ENCODE results near the gene TCTN2. TPM values are rescaled to one million over a fixed set of nuclear protein-coding genes. Genes with fewer than 3 reads are reported as not detected.

Gene TCTN2
- total and polyA plus RNA-seq, 9 of the 15 experiments (the other 6 are each of a cell fraction or from before 2014, with no cell fraction given) = 0.58 to 5.5 (median 3.6) TPM

- no peak for TF ChIP-seq ZNF124 (CRISPR knock-in tag; IDR thresholded peaks at IDR 0.05)
- no peak for TF ChIP-seq U2AF1 (optimal IDR thresholded peaks at IDR 0.05; ENCODE audit: low read depth, low read length)
- TF ChIP-seq HSF4 (CRISPR knock-in tag; IDR thresholded peaks at IDR 0.05; ENCODE audit: borderline replicate concordance) = 0 out of 2 replicates have a peak, but pooled peaks have one; percentile 12
- TF ChIP-seq JUND (IDR thresholded peaks at IDR 0.05; ENCODE audit: borderline replicate concordance, low read depth, low read length) = peak; percentile 13; the same call in 1 of the 2 replicates
- TF ChIP-seq JUND (tag; IDR thresholded peaks at IDR 0.05; ENCODE audit: borderline replicate concordance, low read depth, low read length) = peak; percentile 36; the same call in 1 of the 3 replicates
Measured at GRCh38 chr12:123713398-123713797, 42.5 kb downstream of the TCTN2 start (continued).

- BruUV-seq (replicated peaks) = no TSS peak
- TF ChIP-seq VEZF1 (CRISPR knock-in tag; IDR thresholded peaks at IDR 0.05) (peak; percentile 59), MCM3 (IDR thresholded peaks at IDR 0.05) (no peak), RERE (CRISPR knock-in tag; IDR thresholded peaks at IDR 0.05; ENCODE audit: borderline replicate concordance) (0 out of 2 replicates have a peak, but pooled peaks have one; percentile 50), NR4A1 (CRISPR knock-in tag; IDR thresholded peaks at IDR 0.05) (0 out of 2 replicates have a peak, but pooled peaks have one; percentile 23), NR4A1 (tag; IDR thresholded peaks at IDR 0.05) (no peak), DACH1 (IDR thresholded peaks at IDR 0.05; ENCODE audit: partially characterized antibody) (no peak)
- TF ChIP-seq, protein P1, sequence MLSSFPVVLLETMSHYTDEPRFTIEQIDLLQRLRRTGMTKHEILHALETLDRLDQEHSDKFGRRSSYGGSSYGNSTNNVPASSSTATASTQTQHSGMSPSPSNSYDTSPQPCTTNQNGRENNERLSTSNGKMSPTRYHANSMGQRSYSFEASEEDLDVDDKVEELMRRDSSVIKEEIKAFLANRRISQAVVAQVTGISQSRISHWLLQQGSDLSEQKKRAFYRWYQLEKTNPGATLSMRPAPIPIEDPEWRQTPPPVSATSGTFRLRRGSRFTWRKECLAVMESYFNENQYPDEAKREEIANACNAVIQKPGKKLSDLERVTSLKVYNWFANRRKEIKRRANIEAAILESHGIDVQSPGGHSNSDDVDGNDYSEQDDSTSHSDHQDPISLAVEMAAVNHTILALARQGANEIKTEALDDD (IDR thresholded peaks at IDR 0.05) = peak; percentile 96
Measured at GRCh38 chr12:123713823-123714585, 43.1 kb downstream of the TCTN2 start.

More at GRCh38 chr12:123713823-123714585, 43.1 kb downstream of the TCTN2 start:
- intact Hi-C loops (cut with micrococcal nuclease) = loop anchor here (5.0 to 10.0 kb wide), 2 partner anchors 82 to 329 kb away; partner anchors contain the start of genes EIF2B1, GTF2H3 and KMT5A
- no peaks in the 10 kb centered on the region for H3K9me3 ChIP-seq (replicated peaks; ENCODE audit: control insufficient read depth, insufficient read depth, low read depth, low read length)
- H4K20me1 ChIP-seq (replicated peaks; ENCODE audit: control insufficient read depth, insufficient read depth, low read length) = peaks cover 4% of the 10 kb centered on the region; the same call in 1 of the 2 replicates
- peak overlapping the region; percentile 80 for H3K27ac ChIP-seq (ENCODE audit: extremely low read depth, low read depth, low read length)
- peaks cover 16% of the 10 kb centered on the region for H3K36me3 ChIP-seq (ENCODE audit: control insufficient read depth, insufficient read depth, low read length)
- POLR2A ChIA-PET = interaction anchor here (0.6 to 1.6 kb wide), 7 partner anchors 8 to 130 kb away, joined by 3 to 6 read pairs (median 3); no protein-coding TSS in a partner anchor
- no peak overlapping the region for H2AFZ ChIP-seq (ENCODE audit: low read depth, low read length)
- H3K9ac ChIP-seq (ENCODE audit: insufficient read depth in 1 of 2, low read depth in 2 of 2, low read length in 2 of 2) = peak overlapping the region; percentile 73 to 86; a peak in 3 of 4 replicates
- FAIRE-seq (peak; percentile 19), ATAC-seq (peak; percentile 3), DNase-seq (ENCODE audit: extremely low read depth in 1 of 4, low spot score in 3 of 4) (peak in 3 of 4 experiments; percentile 28 to 47 (median 29))
- H3K4me2 ChIP-seq (ENCODE audit: insufficient read depth, low read length) = peak overlapping the region; percentile 91
- H3K4me1 ChIP-seq (replicated peaks in 1 of 2; ENCODE audit: control insufficient read depth in 2 of 2, insufficient read depth in 2 of 2, low read length in 2 of 2) = peaks cover 31 to 35% of the 10 kb centered on the region in 2 experiments
- no peaks in the 10 kb centered on the region for H3K27me3 ChIP-seq (ENCODE audit: control insufficient read depth in 2 of 2, insufficient read depth in 2 of 2, low read length in 2 of 2)
- H3K79me2 ChIP-seq (ENCODE audit: control insufficient read depth, insufficient read depth, low read length) = peaks cover 62% of the 10 kb centered on the region
- in situ Hi-C loops (cut with MboI) = no loop called here
- no peaks in the 10 kb centered on the region for H3K9me1 ChIP-seq (ENCODE audit: control insufficient read depth, insufficient read depth, low read length)
- H3K4me3 ChIP-seq = peak overlapping the region; percentile 95
- CTCF ChIA-PET (ENCODE audit: low intra/inter-chr PET ratio) = no interaction called here
- 14% methylated on average over 9 of the region's 10 CpGs for WGBS (ENCODE audit: insufficient coverage, low coverage, missing lambda C conversion rate)

Measured in K562 (cell line).